Osteocyte (in vitro differentiated cells): Measurements from ENCODE around the gene CLEC4M. TPM values are rescaled to one million over a fixed set of nuclear protein-coding genes. Genes with fewer than 3 reads are reported as not detected.
"Not testable (repeated sequence)": the region's sequence is repeated elsewhere in the genome, so short reads cannot be mapped to it uniquely, and the experiment has no call there.

Experiments used
- DNase-seq: peaks from one replicate; pipeline ENCODE4 v3.0.0; 2021; ENCODE audit warnings: mixed read lengths; ENCODE audit not compliant: unreplicated experiment; ENCODE audit errors: extremely low spot score
- H3K27ac Mint-ChIP-seq: one replicate; pipeline ENCODE4 v1.8.0; 2021; ENCODE audit warnings: mild to moderate bottlenecking, mixed read lengths; ENCODE audit not compliant: unreplicated experiment
- H3K27me3 Mint-ChIP-seq: one replicate; pipeline ENCODE4 v1.8.0; 2021; ENCODE audit warnings: mixed read lengths; ENCODE audit not compliant: unreplicated experiment
- H3K36me3 Mint-ChIP-seq: one replicate; pipeline ENCODE4 v1.8.0; 2021; ENCODE audit warnings: mixed read lengths; ENCODE audit not compliant: unreplicated experiment
- H3K4me1 Mint-ChIP-seq: one replicate; pipeline ENCODE4 v1.8.0; 2021; ENCODE audit warnings: mixed read lengths; ENCODE audit not compliant: unreplicated experiment
- H3K4me3 Mint-ChIP-seq: one replicate; pipeline ENCODE4 v1.8.0; 2021; ENCODE audit warnings: mild to moderate bottlenecking, moderate library complexity, mixed read lengths; ENCODE audit not compliant: unreplicated experiment
- H3K9me3 Mint-ChIP-seq: one replicate; pipeline ENCODE4 v1.8.0; 2021; ENCODE audit warnings: mixed read lengths; ENCODE audit not compliant: unreplicated experiment
- CTCF ChIP-seq: fragments of 200-600 bp; sonication (generic); IDR thresholded peaks from 2 replicates; pipeline ENCODE4 v1.5.0; 2021; ENCODE audit warnings: antibody characterized with exemption, mild to moderate bottlenecking, moderate library complexity
- total RNA-seq: library from RNA; stranded (reverse); gene quantifications from 2 replicates; pipeline ENCODE4 v1.2.1, GENCODE V29; 2021

CLEC4M gene
- total RNA-seq, 1 donor from 2014 or later, result not detected

GRCh38 chr19:7808108-7808507 is 45.1 kb downstream of the CLEC4M start:
- Mint-ChIP-seq H3K9me3 (peaks cover 10% of the 10 kb centered on the region), H3K27ac (no peak overlapping the region), H3K27me3 (peaks cover 4% of the 10 kb centered on the region), H3K4me3 (no peak overlapping the region), H3K36me3 (no peaks in the 10 kb centered on the region), H3K4me1 (no peaks in the 10 kb centered on the region)
- no peak for TF ChIP-seq CTCF
- DNase-seq, result no peak

- TF ChIP-seq CTCF, result no peak
- peaks cover 10% of the 10 kb centered on the region for H3K9me3 Mint-ChIP-seq
- no peak for DNase-seq
- no peaks in the 10 kb centered on the region for H3K4me1 Mint-ChIP-seq
- H3K27ac Mint-ChIP-seq, result no peak overlapping the region
- peaks cover 7% of the 10 kb centered on the region for H3K27me3 Mint-ChIP-seq
- no peaks in the 10 kb centered on the region for H3K36me3 Mint-ChIP-seq
- no peak overlapping the region for H3K4me3 Mint-ChIP-seq
Observed at GRCh38 chr19:7811989-7812388, 48.9 kb downstream of the CLEC4M start.

GRCh38 chr19:7815325-7815724 is 52.3 kb downstream of the CLEC4M start:
- no peak overlapping the region for H3K4me3 Mint-ChIP-seq
- H3K27me3 Mint-ChIP-seq, result peaks cover 15% of the 10 kb centered on the region
- no peak for DNase-seq
- no peaks in the 10 kb centered on the region for H3K4me1 Mint-ChIP-seq
- H3K9me3 Mint-ChIP-seq, result peaks cover 10% of the 10 kb centered on the region
- no peak overlapping the region for H3K27ac Mint-ChIP-seq
- H3K36me3 Mint-ChIP-seq, result no peaks in the 10 kb centered on the region
- no peak for TF ChIP-seq CTCF

- H3K27ac Mint-ChIP-seq, result not testable (repeated sequence)
Observed at GRCh38 chr19:7816040-7816439, 53.0 kb downstream of the CLEC4M start.

GRCh38 chr19:7817801-7818200 is 54.8 kb downstream of the CLEC4M start:
- H3K27ac Mint-ChIP-seq, result no peak overlapping the region
- no peak overlapping the region for H3K4me3 Mint-ChIP-seq
- TF ChIP-seq CTCF, result no peak
- H3K9me3 Mint-ChIP-seq, result no peaks in the 10 kb centered on the region
- H3K27me3 Mint-ChIP-seq, result peaks cover 26% of the 10 kb centered on the region
- H3K4me1 Mint-ChIP-seq, result no peaks in the 10 kb centered on the region
- no peaks in the 10 kb centered on the region for H3K36me3 Mint-ChIP-seq
- no peak for DNase-seq

More at GRCh38 chr19:7816040-7816439, 53.0 kb downstream of the CLEC4M start:
- not testable (repeated sequence) for DNase-seq, H3K4me1 Mint-ChIP-seq, H3K9me3 Mint-ChIP-seq, H3K36me3 Mint-ChIP-seq, H3K4me3 Mint-ChIP-seq
- peaks cover 20% of the 10 kb centered on the region for H3K27me3 Mint-ChIP-seq

- Mint-ChIP-seq H3K4me1 (no peaks in the 10 kb centered on the region), H3K9me3 (no peaks in the 10 kb centered on the region), H3K36me3 (no peaks in the 10 kb centered on the region), H3K27ac (no peak overlapping the region), H3K27me3 (peaks cover 29% of the 10 kb centered on the region), H3K4me3 (no peak overlapping the region)
- DNase-seq, result no peak
- TF ChIP-seq CTCF, result no peak
Observed at GRCh38 chr19:7818806-7819205, 55.8 kb downstream of the CLEC4M start.
